Suprapubic skin (tissue), 4 donors: ENCODE measurements around the gene POLR3C.

Experiments used
- CTCF ChIP-seq, 2 donors: fragments of 200-600 bp in 1 of 2; fragments of 450-650 bp in 1 of 2; sonication (generic) in 1 of 2; IDR thresholded peaks; one replicate each; pipeline ENCODE4 v1.5.1; 2016 to 2019; ENCODE audit warnings: antibody characterized with exemption in 2 of 2, mild to moderate bottlenecking in 1 of 2, moderate library complexity in 1 of 2
- EP300 ChIP-seq: sonication (generic); formaldehyde crosslinking; IDR thresholded peaks from one replicate; pipeline ENCODE4 v1.6.1; 2017; ENCODE audit warnings: antibody characterized with exemption
- POLR2A ChIP-seq, 2 donors: fragments of 450-650 bp; IDR thresholded peaks; one replicate each; pipeline ENCODE4 v1.6.1; 2017; ENCODE audit warnings: antibody characterized with exemption in 2 of 2, mild to moderate bottlenecking in 2 of 2, moderate library complexity in 2 of 2
- POLR2AphosphoS5 ChIP-seq, 3 donors: sonication (generic); formaldehyde crosslinking; IDR thresholded peaks; one replicate each; pipeline ENCODE4 v1.6.1; 2017; ENCODE audit warnings: antibody characterized with exemption in 3 of 3

GRCh38 chr1:145871994-145872924 lies 48.3 kb downstream of the POLR3C start:
- no peak for TF ChIP-seq EP300
- no peak for TF ChIP-seq POLR2A (IDR thresholded peaks at IDR 0.05)
- TF ChIP-seq CTCF (IDR thresholded peaks at IDR 0.05): no peak
- TF ChIP-seq POLR2AphosphoS5 (IDR thresholded peaks at IDR 0.05): no peak
